Stromal cell of bone marrow (primary cell): ENCODE measurements around the gene SSR2.
"Not testable (repeated sequence)": the region's sequence is repeated elsewhere in the genome, so short reads cannot be mapped to it uniquely, and the experiment has no call there.

Source experiments
- DNase-seq: peaks from one replicate; pipeline ENCODE4 v3.0.0-alpha.2; 2012; ENCODE audit warnings: low read depth

Gene SSR2

DNA sequence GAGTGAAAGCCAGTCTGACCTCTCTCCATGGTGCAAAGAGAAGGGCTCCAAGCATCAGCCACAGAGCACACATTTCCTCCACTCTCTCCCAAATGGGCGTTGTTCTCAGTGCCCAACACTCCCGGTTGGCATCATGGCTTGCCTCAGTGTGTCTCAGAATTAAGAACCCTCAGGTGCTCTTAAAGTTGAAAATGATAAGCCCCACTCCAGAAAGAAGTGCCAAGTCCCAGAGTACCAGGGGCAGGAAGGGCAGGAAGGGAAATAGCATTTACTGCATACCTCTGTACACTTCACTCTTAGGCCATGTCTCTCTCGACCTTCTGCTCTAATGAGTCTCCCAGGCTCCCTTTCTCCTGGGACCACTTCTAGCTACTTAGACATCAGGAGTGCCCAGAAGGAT, 27.2 kb downstream of the SSR2 start:
- no peak for DNase-seq

DNA sequence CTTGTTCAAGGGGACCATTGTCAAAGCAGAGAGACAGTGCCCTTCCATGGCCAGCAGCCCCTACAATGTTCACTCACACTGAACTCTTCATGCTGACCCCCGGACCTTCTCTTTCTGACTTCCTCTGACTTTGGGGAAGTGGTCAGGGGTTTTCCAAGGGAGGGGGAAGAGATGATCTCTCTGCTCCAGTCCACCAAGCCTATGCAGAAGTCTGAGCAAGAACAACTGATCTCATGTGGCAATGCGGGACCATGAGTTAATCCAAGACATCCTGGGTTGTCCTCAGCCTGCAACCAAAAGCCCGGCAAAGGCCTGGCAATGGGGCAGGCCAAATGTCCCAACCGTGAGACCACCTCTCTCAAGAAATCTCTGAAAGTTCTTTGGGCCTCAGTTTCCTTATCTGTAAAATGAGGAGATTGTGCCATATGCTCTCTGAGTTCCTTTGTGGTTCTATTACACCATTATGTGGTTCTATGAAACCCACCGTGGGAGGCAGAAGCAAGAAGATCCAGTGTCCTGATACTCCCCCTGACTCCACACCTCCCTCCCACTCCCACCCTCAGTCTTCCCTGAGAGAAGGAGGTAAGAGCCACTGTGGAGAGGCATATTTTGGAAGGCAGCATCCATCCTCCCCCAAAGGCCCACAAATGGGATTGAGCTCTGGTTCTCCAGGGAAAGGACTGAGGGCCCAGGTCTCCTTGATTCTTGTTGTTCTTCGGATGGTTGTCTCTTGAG, 30.6 kb downstream of the SSR2 start:
- no peak for DNase-seq

DNA sequence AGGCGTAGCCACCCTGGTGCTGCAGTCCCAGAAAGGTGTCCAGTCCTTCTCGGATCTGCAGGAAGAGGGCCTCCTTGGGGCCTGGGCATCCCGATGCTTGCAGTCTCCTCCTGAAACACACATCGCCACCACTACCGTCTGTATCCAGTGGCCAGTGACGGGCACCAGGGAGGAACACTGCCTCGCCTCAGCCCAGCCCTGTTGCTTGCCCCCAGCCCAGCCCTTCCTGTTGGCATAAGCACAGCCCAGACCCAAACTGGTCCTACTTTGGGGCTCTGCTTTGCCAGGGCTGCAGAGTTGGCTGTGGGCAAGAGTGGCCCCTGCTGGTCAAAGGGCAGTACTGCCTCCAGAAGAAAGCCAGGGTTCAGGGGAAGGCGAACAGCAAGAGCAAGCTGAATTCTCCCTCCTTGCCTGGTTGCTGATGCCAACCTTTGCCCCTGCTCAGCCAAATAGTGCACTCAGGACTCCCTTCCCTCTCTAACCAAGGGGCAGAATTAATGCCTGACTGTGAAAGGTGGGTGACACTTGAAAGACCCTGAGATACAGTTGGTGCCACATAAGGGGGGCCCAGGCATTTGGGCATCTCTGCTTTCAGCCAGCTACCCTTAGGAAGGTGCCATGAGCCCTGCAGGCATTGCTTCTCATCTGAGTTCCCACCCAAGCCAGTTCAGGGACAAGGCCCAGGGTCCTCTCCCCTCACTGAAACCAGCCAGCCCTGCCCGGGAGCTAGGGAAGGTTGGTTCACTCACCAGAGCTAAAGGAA, 31.3 kb downstream of the SSR2 start:
- no peak for DNase-seq

DNA sequence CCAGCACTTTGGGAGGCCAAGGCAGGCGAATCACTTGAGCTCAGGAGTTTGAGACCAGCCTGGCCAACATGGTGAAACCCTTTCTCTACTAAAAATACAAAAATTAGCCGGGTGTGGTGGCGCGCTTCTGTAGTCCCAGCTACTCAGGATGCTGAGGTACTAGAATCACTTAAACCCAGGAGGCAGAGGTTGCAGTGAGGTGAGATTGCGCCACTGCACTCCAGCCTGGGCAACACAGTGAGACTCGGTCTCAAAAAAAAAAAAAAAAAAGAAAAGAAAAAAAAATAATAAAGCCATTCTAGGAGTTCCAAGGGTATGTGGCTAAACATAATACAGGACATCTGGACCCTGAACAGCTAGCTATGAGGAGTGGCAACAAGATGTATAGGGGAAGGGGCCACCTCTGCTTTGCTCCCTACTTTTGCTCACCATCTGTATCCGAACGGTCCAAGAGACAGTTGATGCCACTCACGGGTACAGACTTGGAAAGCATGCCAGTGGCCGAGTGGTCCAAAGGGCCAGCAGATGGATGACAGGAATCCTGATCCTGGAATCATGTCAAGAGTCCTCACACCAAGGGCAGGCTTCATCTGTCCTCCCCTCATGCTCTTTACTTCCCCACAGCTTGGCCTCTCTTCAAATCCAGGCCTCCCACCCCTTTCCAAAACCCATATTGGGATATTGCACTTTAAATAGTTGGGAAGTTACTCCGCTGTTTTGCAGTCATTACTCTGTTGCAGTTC, 35.7 kb downstream of the SSR2 start:
- DNase-seq: not testable (repeated sequence)

DNA sequence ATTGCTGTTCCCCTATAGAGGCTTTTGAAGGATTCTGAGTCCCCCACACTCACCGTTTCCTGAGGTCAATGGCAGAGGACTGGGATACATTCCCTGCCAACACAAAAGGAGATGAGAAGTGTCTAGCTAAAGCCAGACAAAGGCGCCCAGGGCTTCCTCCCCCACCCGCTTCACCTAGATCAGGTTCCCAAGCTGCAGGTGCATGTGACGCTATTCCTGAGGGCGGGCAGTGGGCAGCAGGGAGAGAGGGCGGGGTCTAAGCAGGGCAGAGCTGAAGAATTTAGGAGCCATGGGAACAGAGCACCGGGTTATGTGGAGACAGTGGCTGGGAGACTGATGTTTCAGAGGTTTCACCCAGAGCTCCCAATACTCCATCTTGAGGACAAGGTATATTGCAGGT, 36.4 kb downstream of the SSR2 start:
- DNase-seq: no peak

DNA sequence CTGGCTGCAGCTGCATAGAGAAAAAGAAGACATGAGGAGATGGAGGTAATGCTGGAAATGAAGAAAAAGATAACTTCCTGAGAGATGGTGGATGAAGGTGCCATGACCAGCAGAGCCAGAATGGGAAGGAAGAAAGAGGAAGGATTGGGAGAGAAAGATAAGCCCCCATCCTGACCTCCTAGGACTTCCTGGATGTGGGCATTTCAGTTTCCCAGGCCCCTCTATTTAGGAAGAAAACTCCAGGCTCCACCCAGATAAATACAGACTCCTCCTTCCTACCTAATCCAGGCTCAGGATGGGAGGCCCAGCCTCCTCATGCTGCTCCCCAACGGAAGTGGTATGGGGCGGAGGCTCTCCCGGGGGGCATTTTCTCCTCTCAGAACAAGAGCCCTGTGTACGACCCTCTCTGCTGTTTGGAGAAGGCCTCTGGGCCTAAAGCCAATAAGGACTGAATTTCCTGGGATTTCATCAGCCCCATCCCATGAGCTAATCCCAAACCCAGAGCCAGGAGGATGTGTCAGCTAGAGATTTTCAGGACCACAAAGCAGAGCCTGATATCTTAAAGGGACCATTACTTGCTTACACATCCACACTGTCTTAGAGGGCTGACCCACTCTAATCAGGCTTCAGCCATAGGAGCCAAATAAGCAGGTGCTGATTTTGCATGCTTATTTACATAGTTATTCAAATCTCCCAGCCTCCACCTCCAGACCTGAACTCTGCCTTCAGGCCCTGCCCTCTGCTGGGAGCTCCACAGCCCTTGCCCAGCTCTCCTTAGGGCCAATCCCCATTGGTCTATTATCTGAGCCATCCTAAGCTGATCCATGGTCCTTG, 37.3 kb downstream of the SSR2 start:
- DNase-seq: peak; percentile 95

DNA sequence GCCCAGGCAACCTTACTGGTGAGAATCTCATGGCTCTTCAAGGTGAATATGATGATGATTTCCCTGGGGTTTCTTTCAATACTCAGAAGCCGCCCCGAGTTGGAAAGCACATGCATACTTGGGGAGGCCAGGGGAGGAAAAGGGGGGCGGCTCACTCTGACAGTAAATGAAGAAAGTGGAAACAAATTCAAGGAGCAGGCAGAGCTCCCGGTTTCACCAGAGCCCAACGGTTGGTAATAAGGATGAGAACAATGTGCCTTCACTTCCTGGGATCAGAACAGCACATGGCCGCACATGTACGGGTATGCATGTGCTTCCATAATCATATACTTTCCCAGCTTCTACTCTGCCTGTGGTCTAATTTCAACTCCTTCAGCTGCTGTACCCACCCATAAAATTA, 38.6 kb downstream of the SSR2 start:
- DNase-seq: no peak

DNA sequence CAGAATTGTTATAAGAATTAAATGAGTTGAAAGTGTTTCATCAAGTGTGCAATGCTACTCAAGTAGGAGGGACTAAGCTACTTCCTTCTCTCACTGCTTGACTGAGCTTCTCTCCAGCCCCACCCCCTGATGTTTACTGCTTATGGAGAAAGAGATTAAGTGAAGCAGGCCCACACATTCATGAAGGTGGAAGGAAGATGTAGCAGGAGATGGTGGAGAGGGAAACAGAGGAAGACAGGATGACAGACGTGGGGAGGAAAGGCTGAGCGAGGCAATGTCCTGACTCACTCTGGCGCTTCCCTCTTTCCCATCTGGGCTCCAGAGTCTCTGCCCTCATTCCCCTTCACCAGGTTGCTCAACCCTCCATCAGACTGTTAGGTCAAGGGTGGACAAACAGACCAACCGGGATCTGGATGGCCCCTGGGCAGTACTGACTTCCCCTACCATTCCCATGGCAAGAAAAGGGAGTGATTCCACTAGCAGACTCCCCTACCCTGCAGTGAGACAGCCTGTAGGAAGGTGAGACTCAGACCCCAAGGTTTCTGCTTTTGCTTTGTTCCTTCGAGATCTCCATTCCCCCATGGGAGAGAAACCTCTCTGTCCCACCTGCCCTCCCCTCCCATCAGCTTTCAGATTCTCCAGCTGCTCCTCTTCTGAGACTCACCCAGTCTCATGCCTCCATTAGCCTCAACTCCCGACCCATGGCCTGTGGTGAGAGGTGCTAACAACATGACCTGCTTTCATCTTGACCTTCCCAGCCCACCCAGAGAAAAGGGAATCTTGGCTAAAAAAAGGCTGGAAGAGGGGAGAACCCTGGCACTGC, 39.3 kb downstream of the SSR2 start:
- DNase-seq: no peak

DNA sequence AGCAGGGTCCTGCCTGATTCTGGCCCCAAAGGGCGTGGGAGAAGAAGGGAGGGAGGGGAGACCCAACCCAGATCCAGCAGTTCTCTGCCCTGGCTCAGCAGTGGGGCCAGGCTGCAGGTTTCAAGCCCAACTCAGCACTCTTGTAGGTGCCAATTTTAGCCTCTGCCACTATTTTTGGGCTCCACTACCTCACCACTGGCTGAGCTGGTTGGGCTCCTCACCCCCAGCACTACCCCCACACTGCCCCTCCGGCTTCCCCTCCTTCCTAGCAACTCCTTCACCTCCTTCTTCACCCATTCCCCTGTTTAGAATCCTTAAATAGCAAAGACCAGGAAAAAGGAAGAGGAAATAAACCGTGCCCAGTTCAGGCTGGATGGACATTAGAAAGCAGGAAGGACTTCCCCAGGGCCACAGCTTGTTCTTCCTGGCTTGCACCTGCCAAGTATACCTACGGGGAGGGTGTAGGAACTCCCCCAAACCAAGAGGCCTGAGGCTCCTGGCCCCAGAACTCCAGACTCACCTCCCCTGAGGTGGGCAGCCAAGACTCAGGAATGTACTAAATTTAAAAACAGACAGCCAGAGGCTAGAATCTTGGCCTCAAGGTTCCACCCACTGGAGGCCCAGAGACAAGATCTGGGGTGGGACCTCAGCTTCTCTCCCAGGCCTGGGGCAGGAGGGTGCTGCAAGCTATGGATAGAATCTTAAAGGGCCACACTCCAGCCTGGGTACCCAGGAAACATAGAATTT, 41.0 kb downstream of the SSR2 start:
- DNase-seq: no peak

DNA sequence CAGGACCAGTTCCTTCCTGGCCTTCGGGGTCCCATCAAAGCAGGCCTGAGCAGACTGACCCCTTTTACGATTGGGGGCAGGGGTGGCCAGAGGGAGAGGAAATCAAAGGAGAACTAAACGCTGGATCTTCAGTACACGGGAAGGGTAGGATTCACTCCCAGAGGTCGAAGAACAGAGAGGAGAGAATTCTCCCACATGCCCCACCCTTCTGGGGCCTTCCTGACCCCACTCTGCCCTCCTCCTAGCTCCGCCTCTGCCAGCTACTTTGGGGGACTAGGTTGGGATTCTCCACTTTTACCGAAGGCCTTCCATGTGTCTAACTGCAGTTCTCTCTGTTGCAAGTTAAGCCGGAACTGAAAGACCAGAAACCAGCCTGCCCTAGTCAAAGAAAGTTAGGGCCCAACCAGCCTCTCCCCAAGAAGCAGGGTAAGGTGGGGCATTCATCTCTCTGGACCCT, 41.8 kb downstream of the SSR2 start:
- no peak for DNase-seq

DNA sequence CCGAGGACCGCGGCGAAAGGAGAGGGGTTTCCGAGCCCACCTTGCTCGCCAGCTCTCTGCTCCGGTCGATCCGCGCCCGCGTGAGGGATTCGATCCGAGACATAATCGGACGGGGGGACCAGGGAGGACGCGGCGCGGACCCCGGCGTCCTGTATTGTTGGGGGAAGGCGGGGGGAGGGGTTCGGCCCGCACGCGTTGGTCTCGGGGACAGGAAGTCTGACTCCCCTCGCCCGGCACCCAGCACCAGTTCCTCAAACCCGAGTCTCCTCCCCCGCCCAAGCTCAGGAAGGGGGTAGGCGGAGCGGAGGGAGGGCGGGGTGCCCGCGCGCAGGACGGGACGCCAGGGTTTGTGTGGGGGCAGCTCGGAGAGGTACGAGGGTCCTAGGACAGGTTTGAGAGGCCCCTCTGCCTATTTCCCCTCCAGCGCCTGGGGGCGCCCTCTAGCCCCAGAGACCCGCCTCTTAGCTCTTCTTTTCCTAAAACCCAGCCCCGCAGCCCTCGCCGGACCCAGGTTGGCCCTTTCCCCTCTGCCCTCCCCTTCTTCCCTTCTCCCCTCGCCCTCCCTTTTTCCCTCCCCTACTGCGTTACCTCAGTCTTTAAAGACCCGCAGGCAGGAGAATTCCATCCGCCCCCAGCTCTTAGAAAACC, 42.3 kb downstream of the SSR2 start, which contains the start of gene ARHGEF2:
Gene ARHGEF2 (minus strand): TSS at position 223 of the 648 bp plus-strand sequence. CDS start 120 bp downstream, at position 103.
- DNase-seq: no peak

DNA sequence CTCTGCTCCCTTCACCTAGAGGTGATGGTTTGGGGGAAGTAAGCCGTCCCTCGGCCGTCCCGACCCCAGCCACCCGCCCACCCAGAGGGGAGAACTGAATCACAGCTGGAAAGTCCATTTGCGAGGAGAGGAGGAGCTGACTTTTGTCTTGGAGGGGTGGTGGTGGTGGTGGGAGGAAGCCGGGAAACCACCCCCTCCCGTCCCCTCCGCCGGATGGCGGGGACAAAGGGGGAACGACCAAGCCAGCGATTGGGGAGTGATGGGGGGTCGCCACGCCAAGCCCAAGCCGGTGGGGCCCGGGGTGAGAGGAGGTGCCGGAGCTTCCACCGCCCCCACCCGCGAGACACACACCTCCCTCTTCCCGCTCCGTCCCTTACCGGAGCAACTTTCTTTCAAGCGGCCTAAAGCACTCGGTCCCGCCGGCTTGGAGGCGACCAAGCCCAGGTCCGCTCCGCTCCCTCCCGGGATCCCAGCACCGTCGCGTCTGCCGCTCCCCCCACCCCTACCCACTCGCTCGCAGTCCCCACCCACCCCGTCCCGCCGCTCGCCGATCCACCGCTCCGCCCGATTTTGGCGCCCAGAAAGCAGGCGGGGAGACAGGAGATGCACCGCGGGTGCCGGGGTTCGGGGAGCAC, 42.9 kb downstream of the SSR2 start:
- no peak for DNase-seq

DNA sequence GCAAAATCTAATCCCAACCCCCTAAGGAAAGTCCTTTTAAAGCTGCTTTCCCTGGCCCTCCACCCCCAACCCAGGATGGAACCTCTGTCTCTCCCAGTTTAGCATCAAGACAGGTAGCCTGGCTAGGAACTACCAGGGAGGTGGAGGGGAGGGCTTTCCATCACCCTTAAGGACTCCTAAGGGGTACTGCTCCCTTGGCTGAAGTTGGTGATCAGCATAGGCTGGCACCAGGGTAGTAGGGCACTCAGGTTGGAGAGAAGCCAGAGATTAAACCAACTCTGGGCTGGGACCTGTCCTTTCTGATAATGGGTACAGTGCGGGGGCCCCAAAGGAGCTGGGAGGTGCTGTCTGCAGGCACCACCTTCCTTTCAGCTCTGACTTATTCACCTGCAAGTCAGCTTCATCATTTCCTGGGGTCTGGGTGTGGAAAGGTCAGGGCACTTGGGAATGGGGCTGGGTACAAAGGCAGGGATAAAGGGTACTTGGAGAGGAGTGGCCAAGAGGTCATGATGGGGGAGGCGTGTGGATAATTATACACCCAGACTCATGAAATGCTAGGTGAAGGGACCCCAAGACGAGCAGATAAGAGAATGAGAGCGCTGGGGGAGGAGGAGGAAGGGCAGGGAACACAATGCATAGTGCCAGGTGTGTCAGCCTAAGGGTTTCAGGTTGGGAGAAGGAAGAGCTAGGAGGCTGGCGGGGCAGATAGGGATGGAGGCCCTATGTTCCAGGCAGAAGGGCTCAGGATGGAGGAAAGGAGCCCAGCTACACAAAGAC, 43.6 kb downstream of the SSR2 start:
- no peak for DNase-seq

DNA sequence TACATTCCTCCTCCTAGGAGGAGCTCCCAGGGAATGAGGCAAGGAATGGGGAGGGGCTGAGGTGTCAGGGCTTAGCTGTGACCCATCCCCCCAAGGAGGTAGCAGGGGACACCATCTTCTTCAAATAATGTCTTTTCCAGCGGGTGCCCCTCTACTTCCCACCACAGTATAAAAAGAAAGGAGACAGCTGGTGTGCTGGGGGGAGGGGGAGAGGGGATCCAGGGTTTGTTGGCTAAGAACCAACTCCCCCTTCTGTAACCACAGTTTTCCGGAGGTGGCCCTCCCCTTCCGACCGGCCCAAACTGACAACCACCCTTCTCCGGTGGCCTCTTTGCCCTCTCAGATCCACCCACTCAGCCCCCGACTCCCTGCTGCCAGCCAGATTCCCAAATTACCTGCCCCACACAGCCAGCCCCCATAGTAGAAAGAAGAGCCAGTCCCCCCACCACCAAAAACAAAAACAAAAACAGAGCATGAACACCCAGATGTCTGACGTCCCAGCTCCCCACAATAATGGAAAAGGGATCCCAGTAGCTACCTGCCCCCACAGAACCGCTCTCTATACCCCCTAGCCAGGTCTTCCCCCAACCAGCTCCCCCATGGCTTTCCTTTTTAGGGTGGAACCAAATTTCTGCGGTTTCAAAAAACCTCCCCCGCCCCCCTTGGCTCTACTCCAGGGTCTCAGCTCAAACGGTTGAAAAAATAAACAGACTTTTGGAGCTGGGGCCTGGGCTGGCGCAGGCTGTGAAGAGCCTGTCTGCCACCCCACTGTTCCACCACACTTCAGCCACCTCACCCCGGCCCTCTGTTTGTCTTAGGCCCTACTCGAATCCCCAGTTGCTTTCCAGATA, 44.5 kb downstream of the SSR2 start:
- peak; percentile 54 for DNase-seq

DNA sequence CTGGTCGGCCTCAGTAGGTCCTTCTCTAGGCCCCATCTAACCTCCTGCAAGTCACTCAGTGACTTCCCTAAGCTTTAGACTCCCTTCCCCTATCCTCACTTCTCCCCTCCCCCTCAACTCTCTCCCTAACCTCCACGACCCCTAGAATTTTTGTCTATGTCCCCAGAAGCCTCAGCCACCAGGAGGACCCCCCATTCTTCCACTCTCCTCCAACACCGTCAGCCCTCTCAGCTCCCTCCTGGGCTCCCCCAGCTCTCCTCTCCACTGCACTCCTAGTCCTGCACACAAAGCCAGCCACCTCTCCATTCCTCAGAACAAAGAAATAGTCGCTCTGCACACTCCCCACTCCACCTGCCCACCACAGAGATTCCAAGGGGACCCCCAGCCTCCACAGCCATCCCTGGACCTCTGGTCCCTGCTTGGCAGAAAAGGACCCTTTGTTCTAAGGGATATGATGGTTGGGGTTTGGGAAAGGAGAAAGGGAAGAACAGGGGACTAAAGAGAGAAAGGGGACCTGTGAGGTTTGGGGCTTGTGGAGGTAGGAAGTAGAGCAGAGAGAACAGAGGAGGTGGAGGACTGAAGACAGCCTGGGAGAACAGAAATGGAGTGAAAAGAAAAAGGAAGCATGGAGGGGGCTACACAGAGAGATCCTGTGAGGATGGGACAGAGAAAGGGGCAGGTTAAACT, 45.2 kb downstream of the SSR2 start:
- DNase-seq: no peak

DNA sequence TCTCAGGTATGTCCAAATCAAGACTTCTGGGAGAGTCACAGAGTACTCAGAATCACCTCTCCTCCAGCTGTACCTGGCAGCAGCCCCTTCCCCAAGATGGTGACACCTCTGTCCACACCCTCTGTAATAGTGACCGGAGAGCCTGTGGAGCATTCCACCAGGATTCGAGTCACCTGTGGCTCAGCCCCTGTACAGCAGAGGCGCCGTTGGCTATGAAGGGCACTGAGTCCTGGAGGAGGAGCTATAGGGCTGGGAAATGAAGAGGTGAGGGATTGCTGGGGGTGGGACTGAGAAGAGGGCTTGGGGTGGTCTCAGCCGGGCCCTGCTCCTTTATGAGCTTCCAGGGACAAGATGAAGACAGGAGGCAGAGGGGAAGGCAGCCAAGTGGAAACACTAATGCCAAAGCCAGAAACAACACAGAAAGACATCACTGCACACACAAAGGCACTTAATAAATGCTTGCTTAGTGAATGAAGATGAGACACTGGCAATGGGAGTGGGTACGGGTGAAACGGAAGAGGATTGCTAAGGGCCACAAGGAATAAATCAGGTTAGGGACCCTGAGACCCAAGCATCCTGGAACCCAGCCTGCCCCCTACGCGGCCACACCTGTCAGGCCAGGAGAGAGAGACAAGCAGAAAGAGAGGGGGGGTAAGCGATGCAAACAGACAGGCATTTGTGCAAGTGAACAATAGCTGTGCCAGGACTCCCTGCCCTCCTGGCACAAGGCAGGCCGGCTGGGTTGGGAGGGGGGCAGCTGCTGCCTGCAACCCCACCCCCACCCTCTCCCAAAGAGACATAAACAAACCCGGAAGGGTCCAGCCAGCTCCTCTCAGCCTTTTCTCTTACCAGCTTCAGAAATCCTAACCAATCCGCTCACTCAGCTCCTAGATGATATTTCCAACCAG, 46.3 kb downstream of the SSR2 start:
- no peak for DNase-seq
